Measurements from ENCODE around the gene SRD5A1.
"Not testable (repeated sequence)": the region's sequence is repeated elsewhere in the genome, so short reads cannot be mapped to it uniquely, and the experiment has no call there.

SRD5A1 gene

GRCh38 chr5:6660688-6661087, 27.4 kb downstream of the SRD5A1 start:
- Histone ChIP-seq H3K9ac (ENCODE audit: low read length) (no peak overlapping the region), H3K9me2 (replicated peaks; ENCODE audit: insufficient read depth, low read length) (no peaks in the 10 kb centered on the region), H2AFZ (ENCODE audit: low read length) (no peak overlapping the region), H3F3A (ENCODE audit: insufficient read depth, low read length) (no peaks in the 10 kb centered on the region), H3K36me3 (replicated peaks; ENCODE audit: insufficient read depth, low read length) (0 out of 2 replicates have a peak, but pooled peaks cover 9% of the 10 kb centered on the region), H3K79me2 (ENCODE audit: low read length) (no peaks in the 10 kb centered on the region), H3K27ac (ENCODE audit: low read length) (no peak overlapping the region), H3K27me3 (replicated peaks; ENCODE audit: insufficient read depth, low read length) (no peaks in the 10 kb centered on the region), H3K4me1 (ENCODE audit: low read length) (no peaks in the 10 kb centered on the region), H3K9me3 (replicated peaks; ENCODE audit: insufficient read depth, low read length) (no peaks in the 10 kb centered on the region), H3K4me3 (ENCODE audit: low read length) (no peak overlapping the region), H3K4me2 (ENCODE audit: low read depth, low read length) (no peak overlapping the region), H4K20me1 (ENCODE audit: insufficient read depth, low read length) (no peaks in the 10 kb centered on the region)
- no peak for DNase-seq
- no peak for TF ChIP-seq EZH2phosphoT487 (IDR thresholded peaks at IDR 0.05; ENCODE audit: low read length)
- no peak for TF ChIP-seq CTCF (IDR thresholded peaks at IDR 0.05; ENCODE audit: low read length)
- TF ChIP-seq EZH2 (optimal IDR thresholded peaks at IDR 0.05; ENCODE audit: low read depth, low read length) = no peak

- no peak overlapping the region for H3K27ac ChIP-seq (ENCODE audit: low read length)
- H3K4me2 ChIP-seq (ENCODE audit: low read depth, low read length) = no peak overlapping the region
- H3K9me2 ChIP-seq (replicated peaks; ENCODE audit: insufficient read depth, low read length) = no peaks in the 10 kb centered on the region
- H3K79me2 ChIP-seq (ENCODE audit: low read length) = no peaks in the 10 kb centered on the region
- no peaks in the 10 kb centered on the region for H3K27me3 ChIP-seq (replicated peaks; ENCODE audit: insufficient read depth, low read length)
- H3K4me3 ChIP-seq (ENCODE audit: low read length) = no peak overlapping the region
- TF ChIP-seq EZH2phosphoT487 (IDR thresholded peaks at IDR 0.05; ENCODE audit: low read length) = no peak
- no peak for TF ChIP-seq EZH2 (optimal IDR thresholded peaks at IDR 0.05; ENCODE audit: low read depth, low read length)
- no peak for TF ChIP-seq CTCF (IDR thresholded peaks at IDR 0.05; ENCODE audit: low read length)
- no peaks in the 10 kb centered on the region for H3F3A ChIP-seq (ENCODE audit: insufficient read depth, low read length)
- no peaks in the 10 kb centered on the region for H3K9me3 ChIP-seq (replicated peaks; ENCODE audit: insufficient read depth, low read length)
- no peak overlapping the region for H3K9ac ChIP-seq (ENCODE audit: low read length)
- no peaks in the 10 kb centered on the region for H4K20me1 ChIP-seq (ENCODE audit: insufficient read depth, low read length)
- no peaks in the 10 kb centered on the region for H3K36me3 ChIP-seq (replicated peaks; ENCODE audit: insufficient read depth, low read length)
- H3K4me1 ChIP-seq (ENCODE audit: low read length) = no peaks in the 10 kb centered on the region
- no peak for DNase-seq
- no peak overlapping the region for H2AFZ ChIP-seq (ENCODE audit: low read length)
These were observed 33.5 kb downstream of the SRD5A1 start for GRCh38 chr5:6666762-6667161.

GRCh38 chr5:6667648-6668047, 34.4 kb downstream of the SRD5A1 start:
- no peaks in the 10 kb centered on the region for H3K4me1 ChIP-seq (ENCODE audit: low read length)

GRCh38 chr5:6668717-6669116, 35.5 kb downstream of the SRD5A1 start:
- not testable (repeated sequence) for H3K4me2 ChIP-seq (ENCODE audit: low read depth, low read length); H3K27me3 ChIP-seq (replicated peaks; ENCODE audit: insufficient read depth, low read length); H2AFZ ChIP-seq (ENCODE audit: low read length); H3K27ac ChIP-seq (ENCODE audit: low read length); H3K79me2 ChIP-seq (ENCODE audit: low read length); H3K4me3 ChIP-seq (ENCODE audit: low read length); H3K36me3 ChIP-seq (replicated peaks; ENCODE audit: insufficient read depth, low read length); H3K4me1 ChIP-seq (ENCODE audit: low read length); H4K20me1 ChIP-seq (ENCODE audit: insufficient read depth, low read length); DNase-seq; H3F3A ChIP-seq (ENCODE audit: insufficient read depth, low read length); H3K9me3 ChIP-seq (replicated peaks; ENCODE audit: insufficient read depth, low read length); H3K9ac ChIP-seq (ENCODE audit: low read length); H3K9me2 ChIP-seq (replicated peaks; ENCODE audit: insufficient read depth, low read length)

More at GRCh38 chr5:6667648-6668047, 34.4 kb downstream of the SRD5A1 start:
- Histone ChIP-seq H3K4me3 (ENCODE audit: low read length) (no peak overlapping the region), H3K27ac (ENCODE audit: low read length) (no peak overlapping the region), H3K4me2 (ENCODE audit: low read depth, low read length) (no peak overlapping the region), H2AFZ (ENCODE audit: low read length) (no peak overlapping the region), H4K20me1 (ENCODE audit: insufficient read depth, low read length) (no peaks in the 10 kb centered on the region), H3K79me2 (ENCODE audit: low read length) (no peaks in the 10 kb centered on the region), H3F3A (ENCODE audit: insufficient read depth, low read length) (no peaks in the 10 kb centered on the region), H3K9me2 (replicated peaks; ENCODE audit: insufficient read depth, low read length) (no peaks in the 10 kb centered on the region), H3K27me3 (replicated peaks; ENCODE audit: insufficient read depth, low read length) (no peaks in the 10 kb centered on the region), H3K9ac (ENCODE audit: low read length) (no peak overlapping the region), H3K36me3 (replicated peaks; ENCODE audit: insufficient read depth, low read length) (no peaks in the 10 kb centered on the region), H3K9me3 (replicated peaks; ENCODE audit: insufficient read depth, low read length) (no peaks in the 10 kb centered on the region)
- DNase-seq = no peak
- TF ChIP-seq EZH2 (optimal IDR thresholded peaks at IDR 0.05; ENCODE audit: low read depth, low read length) = no peak

Measured in MM.1S (cell line).